NB4 (cell line): ENCODE data around the gene GTPBP2.

ENCODE experiments used
- DNase-seq: peaks from one replicate; pipeline ENCODE4 v3.0.0; 2010; ENCODE audit warnings: low read depth
- H3K4me3 ChIP-seq: one replicate; pipeline ENCODE4 v1.5.1; 2011; ENCODE audit warnings: mild to moderate bottlenecking, low read depth, low read length, moderate library complexity
- CTCF ChIP-seq: IDR thresholded peaks from one replicate; pipeline ENCODE4 v1.5.1; 2012; ENCODE audit warnings: low read depth, low read length
- MAX ChIP-seq: IDR thresholded peaks from 2 replicates; pipeline ENCODE4 v1.6.1; 2011; ENCODE audit warnings: low read depth, low read length
- MYC ChIP-seq: IDR thresholded peaks from 2 replicates; pipeline ENCODE4 v1.6.1; 2011; ENCODE audit warnings: low read depth, low read length
- POLR2A ChIP-seq: IDR thresholded peaks from 2 replicates; pipeline ENCODE4 v1.6.1; 2011; ENCODE audit warnings: mild to moderate bottlenecking; ENCODE audit not compliant: insufficient read length; ENCODE audit errors: extremely low read depth

GTPBP2 gene

GRCh38 chr6:43570876-43571441 lies 58.1 kb downstream of the GTPBP2 start:
- H3K4me3 ChIP-seq: no peak overlapping the region
- TF ChIP-seq MAX: no peak
- no peak for TF ChIP-seq CTCF
- no peak for TF ChIP-seq POLR2A
- TF ChIP-seq MYC: no peak
- peak; percentile 20 for DNase-seq
